ENCODE measurements around the gene CCR5AS.
"Not testable (repeated sequence)": the region's sequence is repeated elsewhere in the genome, so short reads cannot be mapped to it uniquely, and the experiment has no call there.

The CCR5AS gene

DNA sequence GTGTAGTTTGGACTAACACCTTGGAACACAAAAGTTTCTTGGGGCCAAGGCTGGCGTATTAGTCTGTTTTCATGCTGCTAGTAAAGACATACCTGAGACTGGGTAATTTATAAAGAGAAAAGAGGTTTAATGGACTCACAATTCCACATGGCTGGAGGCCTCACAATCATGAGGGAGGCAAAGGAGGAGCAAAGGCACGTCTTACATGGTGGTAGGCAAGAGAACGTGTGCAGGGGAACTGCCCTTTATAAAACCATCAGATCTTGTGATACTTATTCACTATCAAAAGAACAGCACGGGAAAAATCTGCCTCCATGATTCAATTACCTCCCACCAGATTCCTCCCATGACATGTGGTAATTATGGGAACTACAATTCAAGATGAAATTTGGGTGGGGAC lies 62.4 kb downstream of the CCR5AS start:
- no peak overlapping the region for H3K27ac ChIP-seq
- H3K4me3 ChIP-seq, result no peak overlapping the region
- TF ChIP-seq POLR2A (IDR thresholded peaks at IDR 0.05), result no peak
- TF ChIP-seq, protein P1, sequence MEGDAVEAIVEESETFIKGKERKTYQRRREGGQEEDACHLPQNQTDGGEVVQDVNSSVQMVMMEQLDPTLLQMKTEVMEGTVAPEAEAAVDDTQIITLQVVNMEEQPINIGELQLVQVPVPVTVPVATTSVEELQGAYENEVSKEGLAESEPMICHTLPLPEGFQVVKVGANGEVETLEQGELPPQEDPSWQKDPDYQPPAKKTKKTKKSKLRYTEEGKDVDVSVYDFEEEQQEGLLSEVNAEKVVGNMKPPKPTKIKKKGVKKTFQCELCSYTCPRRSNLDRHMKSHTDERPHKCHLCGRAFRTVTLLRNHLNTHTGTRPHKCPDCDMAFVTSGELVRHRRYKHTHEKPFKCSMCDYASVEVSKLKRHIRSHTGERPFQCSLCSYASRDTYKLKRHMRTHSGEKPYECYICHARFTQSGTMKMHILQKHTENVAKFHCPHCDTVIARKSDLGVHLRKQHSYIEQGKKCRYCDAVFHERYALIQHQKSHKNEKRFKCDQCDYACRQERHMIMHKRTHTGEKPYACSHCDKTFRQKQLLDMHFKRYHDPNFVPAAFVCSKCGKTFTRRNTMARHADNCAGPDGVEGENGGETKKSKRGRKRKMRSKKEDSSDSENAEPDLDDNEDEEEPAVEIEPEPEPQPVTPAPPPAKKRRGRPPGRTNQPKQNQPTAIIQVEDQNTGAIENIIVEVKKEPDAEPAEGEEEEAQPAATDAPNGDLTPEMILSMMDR (IDR thresholded peaks at IDR 0.05), result no peak
- DNase-seq, result no peak
- no peaks in the 10 kb centered on the region for H3K9me3 ChIP-seq
- H3K4me1 ChIP-seq, result no peaks in the 10 kb centered on the region
- intact Hi-C loops (cut with DNase I; ENCODE audit: low total_unique reads), result no loop called here
- no peaks in the 10 kb centered on the region for H3K36me3 ChIP-seq (ENCODE audit: low read depth, missing control alignments)
- H3K27me3 ChIP-seq, result no peaks in the 10 kb centered on the region
- WGBS, 2 donors, result 66 to 69% methylated on average over 4 of the region's 4 CpGs

DNA sequence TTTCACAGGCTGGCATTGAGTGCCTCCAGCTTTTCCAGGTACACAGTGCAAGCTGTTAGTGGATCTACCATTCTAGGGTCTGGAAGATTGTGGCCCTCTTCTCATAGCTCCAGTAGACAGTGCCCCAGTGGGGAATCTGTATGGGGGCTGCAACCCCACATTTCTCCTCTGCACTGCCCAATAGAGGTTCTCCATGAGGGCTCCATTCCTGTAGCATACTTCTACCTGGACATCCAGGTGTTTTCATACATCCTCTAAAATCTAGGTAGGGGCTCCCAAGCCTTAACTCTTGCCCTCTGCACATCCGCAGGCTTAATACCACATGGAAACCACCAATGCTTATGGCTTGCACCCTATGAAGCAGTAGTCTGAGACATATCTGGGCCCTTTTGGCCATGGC lies 68.0 kb downstream of the CCR5AS start:
- no peaks in the 10 kb centered on the region for H3K4me1 ChIP-seq
- no peak for TF ChIP-seq POLR2A (IDR thresholded peaks at IDR 0.05)
- TF ChIP-seq, protein P1 (IDR thresholded peaks at IDR 0.05), result no peak
- H3K36me3 ChIP-seq (ENCODE audit: low read depth, missing control alignments), result no peaks in the 10 kb centered on the region
- no peaks in the 10 kb centered on the region for H3K27me3 ChIP-seq
- 65 to 86% methylated on average over 1 of the region's 1 CpG for WGBS, 2 donors
- no peak overlapping the region for H3K27ac ChIP-seq
- H3K9me3 ChIP-seq, result no peaks in the 10 kb centered on the region
- H3K4me3 ChIP-seq, result no peak overlapping the region
- intact Hi-C loops (cut with DNase I; ENCODE audit: low total_unique reads), result no loop called here
- no peak for DNase-seq

DNA sequence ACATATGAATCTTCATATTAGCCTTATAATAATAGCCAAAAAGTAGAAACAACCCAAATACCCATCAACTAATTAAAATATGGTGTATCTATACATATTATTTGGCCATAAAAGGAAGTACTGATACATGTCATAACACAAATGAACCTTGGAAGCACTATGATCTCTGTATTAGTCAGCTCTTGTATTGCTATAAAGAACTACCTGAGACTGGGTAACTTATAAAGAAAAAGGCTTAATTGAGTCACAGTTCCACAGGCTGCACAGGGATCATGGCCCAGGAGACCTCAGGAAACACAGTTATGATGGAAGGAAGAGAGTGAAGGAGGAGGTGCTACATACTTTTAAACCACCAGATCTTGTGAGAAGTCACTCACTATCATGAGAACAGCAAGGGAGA lies 69.0 kb downstream of the CCR5AS start:
- H3K4me1 ChIP-seq, result no peaks in the 10 kb centered on the region
- no peaks in the 10 kb centered on the region for H3K36me3 ChIP-seq (ENCODE audit: low read depth, missing control alignments)
- intact Hi-C loops (cut with DNase I; ENCODE audit: low total_unique reads), result no loop called here
- H3K27ac ChIP-seq, result no peak overlapping the region
- no peak for DNase-seq
- no peak overlapping the region for H3K4me3 ChIP-seq
- no peaks in the 10 kb centered on the region for H3K27me3 ChIP-seq
- no peaks in the 10 kb centered on the region for H3K9me3 ChIP-seq
- TF ChIP-seq, protein P1 (IDR thresholded peaks at IDR 0.05), result no peak
- no peak for TF ChIP-seq POLR2A (IDR thresholded peaks at IDR 0.05)

DNA sequence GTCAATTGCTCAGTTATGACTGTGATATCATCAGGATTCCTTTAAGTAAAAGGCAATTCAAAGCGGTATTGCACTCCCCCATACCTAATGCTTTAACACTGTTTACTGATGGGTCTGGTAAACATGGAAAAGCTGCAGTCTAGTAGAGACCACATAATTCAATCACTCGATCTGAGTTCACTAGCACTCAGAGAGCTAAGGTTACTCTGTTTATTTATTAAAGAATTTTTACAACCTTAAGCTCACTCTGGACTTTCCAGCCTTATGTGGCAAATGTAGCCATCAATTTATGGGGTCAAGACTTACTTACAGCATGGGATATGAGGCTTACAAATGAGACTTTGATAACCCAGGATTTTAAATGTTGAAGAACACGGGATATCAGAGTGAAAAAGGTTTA lies 71.3 kb downstream of the CCR5AS start:
- Histone ChIP-seq H3K4me3 (no peak overlapping the region), H3K9me3 (no peaks in the 10 kb centered on the region), H3K27ac (no peak overlapping the region), H3K27me3 (no peaks in the 10 kb centered on the region), H3K4me1 (no peaks in the 10 kb centered on the region), H3K36me3 (ENCODE audit: low read depth, missing control alignments) (no peaks in the 10 kb centered on the region)
- intact Hi-C loops (cut with DNase I; ENCODE audit: low total_unique reads), result no loop called here
- 47 to 62% methylated on average over 3 of the region's 3 CpGs for WGBS, 2 donors
- no peak for DNase-seq
- no peak for TF ChIP-seq POLR2A (IDR thresholded peaks at IDR 0.05)
- TF ChIP-seq, protein P1 (IDR thresholded peaks at IDR 0.05), result no peak

DNA sequence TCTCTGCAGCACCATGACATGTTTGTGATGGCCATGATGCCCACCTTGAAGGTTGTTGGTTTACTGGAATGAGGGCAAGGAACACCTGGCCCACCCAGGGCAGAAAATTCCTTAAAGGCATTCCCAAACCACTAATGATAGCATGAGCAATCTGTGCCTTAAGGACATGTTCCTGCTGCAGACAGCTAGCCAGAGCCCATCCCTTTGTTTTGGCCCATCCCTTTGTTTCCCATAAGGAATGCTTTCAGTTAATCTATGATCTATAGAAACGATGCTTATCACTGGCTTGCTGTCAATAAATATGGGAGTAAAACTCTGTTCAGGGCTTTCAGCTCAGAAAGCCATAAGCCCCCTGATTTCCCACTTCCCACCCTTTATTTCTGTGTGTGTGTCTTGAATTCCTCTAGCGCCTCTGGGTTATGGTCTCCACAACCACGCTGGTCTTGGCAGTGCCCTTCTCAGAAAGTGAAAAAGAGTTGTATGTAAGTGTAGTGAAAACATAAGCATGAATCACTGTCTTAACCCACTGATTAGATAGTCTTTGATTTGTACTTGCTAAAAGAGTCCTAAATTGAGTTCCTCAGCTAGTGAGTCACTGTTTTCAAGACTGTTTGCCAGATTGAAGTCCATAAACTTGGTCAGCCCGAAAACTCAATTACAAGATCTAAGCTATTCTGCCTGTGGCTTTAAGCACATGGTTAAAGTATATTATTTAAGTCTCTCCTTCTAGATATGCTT lies 72.0 kb downstream of the CCR5AS start:
- 63 to 64% methylated on average over 4 of the region's 4 CpGs for WGBS, 2 donors

DNA sequence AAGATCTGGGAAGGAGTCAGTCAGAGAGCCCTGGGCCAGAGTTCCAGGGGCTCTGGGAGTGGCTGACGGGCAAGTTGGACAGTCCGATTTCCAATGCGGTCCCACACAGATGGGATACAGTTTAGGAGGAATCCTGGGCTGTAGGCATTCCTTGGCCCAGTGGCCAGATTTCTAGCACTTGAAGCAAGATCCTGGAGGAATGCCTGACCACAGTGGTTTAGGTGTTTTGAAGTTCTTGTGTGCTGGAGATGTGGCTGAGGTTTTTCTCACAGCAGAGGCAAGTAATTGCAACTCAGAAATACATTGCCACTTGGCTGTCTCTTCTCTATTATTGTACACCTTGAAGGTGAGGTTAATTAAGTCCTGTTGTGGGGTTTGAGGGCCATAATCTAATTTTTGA lies 76.2 kb downstream of the CCR5AS start:
- WGBS, 2 donors, result 81 to 97% methylated on average over 3 of the region's 3 CpGs
- H3K27me3 ChIP-seq; H3K4me3 ChIP-seq; H3K36me3 ChIP-seq (ENCODE audit: low read depth, missing control alignments); intact Hi-C loops (cut with DNase I; ENCODE audit: low total_unique reads); DNase-seq; H3K4me1 ChIP-seq; H3K9me3 ChIP-seq; H3K27ac ChIP-seq: not testable (repeated sequence)

More for the DNA sequence above, 72.0 kb downstream of the CCR5AS start:
- TF ChIP-seq POLR2A (IDR thresholded peaks at IDR 0.05), result no peak
- TF ChIP-seq, protein P1 (IDR thresholded peaks at IDR 0.05), result no peak
- DNase-seq, result no peak
- no peak overlapping the region for H3K4me3 ChIP-seq
- H3K27ac ChIP-seq, result no peak overlapping the region
- no peaks in the 10 kb centered on the region for H3K27me3 ChIP-seq
- no peaks in the 10 kb centered on the region for H3K36me3 ChIP-seq (ENCODE audit: low read depth, missing control alignments)
- H3K9me3 ChIP-seq, result no peaks in the 10 kb centered on the region
- no peaks in the 10 kb centered on the region for H3K4me1 ChIP-seq
- intact Hi-C loops (cut with DNase I; ENCODE audit: low total_unique reads), result no loop called here

Data from testis (tissue), 2 donors.